Neural progenitor cell (in vitro differentiated cells): Measurements from ENCODE around the gene TLX1. TPM values are rescaled to one million over a fixed set of nuclear protein-coding genes. Genes with fewer than 3 reads are reported as not detected.
A peak's percentile ranks its signal among the peaks of the same experiment; 100 is the strongest.

Experiments
- DNase-seq: peaks from one replicate; pipeline ENCODE4 v3.0.0-alpha.2; 2016; ENCODE audit warnings: low spot score
- H2AFZ ChIP-seq: fragments of 200-600 bp; sonication (generic); replicated peaks from 2 replicates; pipeline ENCODE4 v1.6.1; 2016; ENCODE audit warnings: antibody characterized with exemption
- H3F3A ChIP-seq: fragments of 200-600 bp; sonication (generic); 2 replicates; pipeline ENCODE4 v1.6.1; 2016; ENCODE audit warnings: antibody characterized with exemption, low read depth
- H3K27ac ChIP-seq: fragments of 200-600 bp; sonication (generic); 2 replicates; pipeline ENCODE4 v1.5.1; 2016; ENCODE audit warnings: mild to moderate bottlenecking
- H3K27me3 ChIP-seq: fragments of 200-600 bp; sonication (generic); 2 replicates; pipeline ENCODE4 v1.6.1; 2016; ENCODE audit warnings: mild to moderate bottlenecking, moderate library complexity
- H3K36me3 ChIP-seq: fragments of 200-600 bp; sonication (generic); 2 replicates; pipeline ENCODE4 v1.5.1; 2016
- H3K4me1 ChIP-seq: fragments of 200-600 bp; sonication (generic); 2 replicates; pipeline ENCODE4 v1.6.1; 2016; ENCODE audit warnings: mixed run types
- H3K4me2 ChIP-seq: fragments of 200-600 bp; sonication (generic); 2 replicates; pipeline ENCODE4 v1.6.1; 2016
- H3K4me3 ChIP-seq: fragments of 200-600 bp; sonication (generic); 2 replicates; pipeline ENCODE4 v1.5.1; 2016
- H3K79me2 ChIP-seq: fragments of 200-600 bp; sonication (generic); 2 replicates; pipeline ENCODE4 v1.6.1; 2016; ENCODE audit warnings: low read depth
- H3K9ac ChIP-seq: fragments of 200-600 bp; sonication (generic); 2 replicates; pipeline ENCODE4 v1.6.1; 2016
- H3K9me3 ChIP-seq: fragments of 200-600 bp; sonication (generic); 2 replicates; pipeline ENCODE4 v1.5.1; 2016; ENCODE audit warnings: low read depth
- H4K20me1 ChIP-seq: fragments of 200-600 bp; sonication (generic); 2 replicates; pipeline ENCODE4 v1.6.1; 2016; ENCODE audit warnings: low read depth
- H3K27ac Mint-ChIP-seq: 3 replicates; pipeline ENCODE4 v1.8.0; 2021; ENCODE audit warnings: mixed read lengths
- H3K27me3 Mint-ChIP-seq: 2 replicates; pipeline ENCODE4 v1.8.0; 2022; ENCODE audit warnings: low read depth, mild to moderate bottlenecking, inconsistent platforms, moderate library complexity, mixed read lengths; ENCODE audit not compliant: insufficient read depth
- H3K36me3 Mint-ChIP-seq: 3 replicates; pipeline ENCODE4 v1.8.0; 2021; ENCODE audit warnings: mixed read lengths
- H3K4me1 Mint-ChIP-seq: 3 replicates; pipeline ENCODE4 v1.8.0; 2021; ENCODE audit warnings: mixed read lengths
- H3K4me3 Mint-ChIP-seq: 3 replicates; pipeline ENCODE4 v1.8.0; 2021; ENCODE audit warnings: mild to moderate bottlenecking, moderate library complexity, mixed read lengths
- H3K9me3 Mint-ChIP-seq: 3 replicates; pipeline ENCODE4 v1.8.0; 2020; ENCODE audit warnings: mixed read lengths
- EZH2 ChIP-seq: fragments of 200-600 bp; sonication (generic); IDR thresholded peaks from 2 replicates; pipeline ENCODE4 v1.6.1; 2017; ENCODE audit warnings: antibody characterized with exemption, mild to moderate bottlenecking, moderate library complexity
- EZH2phosphoT487 ChIP-seq: fragments of 200-600 bp; sonication (generic); IDR thresholded peaks from 2 replicates; pipeline ENCODE4 v1.6.1; 2017; ENCODE audit warnings: antibody characterized with exemption
- total RNA-seq: library from RNA; depleted of rRNA; stranded (reverse); fragments of >200 nt; gene quantifications from 2 replicates; pipeline ENCODE4 v1.2.3, GENCODE V29; 2015; ENCODE audit warnings: low replicate concordance
- TF ChIP-seq, protein P1 (sequence below): fragments of 200-600 bp; sonication (generic); IDR thresholded peaks from 2 replicates; pipeline ENCODE4 v1.5.1; 2017; ENCODE audit warnings: antibody characterized with exemption, mild to moderate bottlenecking

Gene TLX1
- total RNA-seq, 1 donor from 2014 or later: not detected

DNA sequence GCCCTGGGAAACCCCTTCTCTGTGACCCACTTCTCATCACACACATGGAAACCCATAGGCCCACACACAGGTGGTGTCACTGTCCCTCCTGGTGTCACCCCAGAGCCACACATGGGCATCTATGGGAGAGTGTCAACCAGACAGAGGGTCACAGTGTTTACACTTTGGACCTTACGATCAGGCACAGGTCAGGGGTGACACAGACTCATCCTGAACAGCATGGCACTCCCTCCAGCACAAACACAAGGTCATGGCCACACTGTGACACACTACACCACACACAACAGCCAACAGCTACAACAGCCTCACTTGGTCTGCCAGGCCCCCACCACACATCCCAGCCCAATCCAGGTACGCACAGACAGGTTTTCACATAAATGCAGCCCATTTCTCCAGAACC, 6.2 kb downstream of the TLX1 start:
- Mint-ChIP-seq H3K4me3 (no peak overlapping the region), H3K27ac (no peak overlapping the region), H3K36me3 (peaks cover 2% of the 10 kb centered on the region), H3K4me1 (peaks cover 29% of the 10 kb centered on the region), H3K27me3 (peaks cover 94% of the 10 kb centered on the region), H3K9me3 (peaks cover 5% of the 10 kb centered on the region)
- H3K27me3 ChIP-seq: peaks cover 100% of the 10 kb centered on the region
- H3K4me2 ChIP-seq: no peak overlapping the region
- no peak overlapping the region for H3K4me3 ChIP-seq
- no peaks in the 10 kb centered on the region for H3K79me2 ChIP-seq
- peaks cover 11% of the 10 kb centered on the region for H3F3A ChIP-seq
- peaks cover 98% of the 10 kb centered on the region for H4K20me1 ChIP-seq
- H2AFZ ChIP-seq: no peak overlapping the region
- DNase-seq: no peak
- no peaks in the 10 kb centered on the region for H3K4me1 ChIP-seq
- H3K9me3 ChIP-seq: no peaks in the 10 kb centered on the region
- H3K27ac ChIP-seq: no peak overlapping the region
- H3K36me3 ChIP-seq: no peaks in the 10 kb centered on the region
- TF ChIP-seq EZH2phosphoT487 (no peak), EZH2 (no peak)
- TF ChIP-seq, protein P1, sequence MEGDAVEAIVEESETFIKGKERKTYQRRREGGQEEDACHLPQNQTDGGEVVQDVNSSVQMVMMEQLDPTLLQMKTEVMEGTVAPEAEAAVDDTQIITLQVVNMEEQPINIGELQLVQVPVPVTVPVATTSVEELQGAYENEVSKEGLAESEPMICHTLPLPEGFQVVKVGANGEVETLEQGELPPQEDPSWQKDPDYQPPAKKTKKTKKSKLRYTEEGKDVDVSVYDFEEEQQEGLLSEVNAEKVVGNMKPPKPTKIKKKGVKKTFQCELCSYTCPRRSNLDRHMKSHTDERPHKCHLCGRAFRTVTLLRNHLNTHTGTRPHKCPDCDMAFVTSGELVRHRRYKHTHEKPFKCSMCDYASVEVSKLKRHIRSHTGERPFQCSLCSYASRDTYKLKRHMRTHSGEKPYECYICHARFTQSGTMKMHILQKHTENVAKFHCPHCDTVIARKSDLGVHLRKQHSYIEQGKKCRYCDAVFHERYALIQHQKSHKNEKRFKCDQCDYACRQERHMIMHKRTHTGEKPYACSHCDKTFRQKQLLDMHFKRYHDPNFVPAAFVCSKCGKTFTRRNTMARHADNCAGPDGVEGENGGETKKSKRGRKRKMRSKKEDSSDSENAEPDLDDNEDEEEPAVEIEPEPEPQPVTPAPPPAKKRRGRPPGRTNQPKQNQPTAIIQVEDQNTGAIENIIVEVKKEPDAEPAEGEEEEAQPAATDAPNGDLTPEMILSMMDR: no peak
- H3K9ac ChIP-seq: no peak overlapping the region

GRCh38 chr10:101138788-101139420, 7.8 kb downstream of the TLX1 start:
- Histone ChIP-seq H3K4me1 (no peaks in the 10 kb centered on the region), H3K79me2 (no peaks in the 10 kb centered on the region), H3K4me2 (no peak overlapping the region), H3K27ac (no peak overlapping the region), H3K9ac (no peak overlapping the region), H3K36me3 (no peaks in the 10 kb centered on the region), H2AFZ (no peak overlapping the region), H3K4me3 (no peak overlapping the region), H4K20me1 (peaks cover 91% of the 10 kb centered on the region), H3K9me3 (no peaks in the 10 kb centered on the region), H3F3A (peaks cover under 1% of the 10 kb centered on the region), H3K27me3 (peaks cover 100% of the 10 kb centered on the region)
- peaks cover 22% of the 10 kb centered on the region for H3K4me1 Mint-ChIP-seq
- H3K9me3 Mint-ChIP-seq: peaks cover 5% of the 10 kb centered on the region
- DNase-seq: no peak
- H3K27ac Mint-ChIP-seq: no peak overlapping the region
- TF ChIP-seq, protein P1: no peak
- TF ChIP-seq EZH2phosphoT487 (no peak), EZH2 (no peak)
- peaks cover 96% of the 10 kb centered on the region for H3K27me3 Mint-ChIP-seq
- H3K4me3 Mint-ChIP-seq: no peak overlapping the region
- H3K36me3 Mint-ChIP-seq: peaks cover 2% of the 10 kb centered on the region

DNA sequence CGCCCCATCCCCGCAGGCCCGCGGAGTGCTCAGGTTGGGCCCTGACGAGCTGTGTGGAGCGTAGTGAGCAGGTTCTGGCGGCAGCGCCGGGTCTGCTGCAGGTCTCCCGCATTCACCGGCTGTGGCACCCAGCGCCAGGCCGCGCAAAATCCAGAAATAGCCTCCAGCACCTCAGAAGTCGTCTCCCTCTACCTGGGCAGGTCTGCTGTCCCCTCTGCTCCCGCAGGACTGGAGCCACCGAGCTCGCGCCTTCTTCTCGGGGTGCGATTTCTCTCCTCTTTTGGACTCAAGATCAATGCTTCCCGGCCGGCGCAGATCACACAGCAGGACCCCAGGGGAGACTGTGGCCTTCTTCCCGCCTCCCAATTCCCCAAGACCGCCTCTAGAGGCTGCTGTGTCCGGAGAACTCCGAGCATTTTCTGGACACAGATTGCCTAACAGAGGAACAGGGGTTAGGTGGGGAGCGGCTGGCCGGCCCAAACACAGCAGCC, 8.4 kb downstream of the TLX1 start:
- Histone ChIP-seq H3K4me3 (no peak overlapping the region), H3K79me2 (no peaks in the 10 kb centered on the region), H3F3A (no peaks in the 10 kb centered on the region), H3K4me2 (no peak overlapping the region), H3K4me1 (no peaks in the 10 kb centered on the region), H3K27me3 (peaks cover 100% of the 10 kb centered on the region), H3K9ac (no peak overlapping the region), H3K27ac (no peak overlapping the region), H4K20me1 (peaks cover 87% of the 10 kb centered on the region), H3K9me3 (no peaks in the 10 kb centered on the region), H3K36me3 (no peaks in the 10 kb centered on the region), H2AFZ (no peak overlapping the region)
- peaks cover 96% of the 10 kb centered on the region for H3K27me3 Mint-ChIP-seq
- TF ChIP-seq, protein P1: peak; percentile 55
- TF ChIP-seq EZH2 (no peak), EZH2phosphoT487 (no peak)
- DNase-seq: peak; percentile 84
- H3K4me3 Mint-ChIP-seq: no peak overlapping the region
- H3K27ac Mint-ChIP-seq: no peak overlapping the region
- peaks cover 2% of the 10 kb centered on the region for H3K36me3 Mint-ChIP-seq
- H3K4me1 Mint-ChIP-seq: peaks cover 22% of the 10 kb centered on the region
- H3K9me3 Mint-ChIP-seq: peaks cover 5% of the 10 kb centered on the region
